ENCODE results near the gene MYO7A. TPM values are rescaled to one million over a fixed set of nuclear protein-coding genes. Genes with fewer than 3 reads are reported as not detected.

MYO7A gene
- total RNA-seq, 1 donor from 2014 or later, result 2.2 TPM

DNA sequence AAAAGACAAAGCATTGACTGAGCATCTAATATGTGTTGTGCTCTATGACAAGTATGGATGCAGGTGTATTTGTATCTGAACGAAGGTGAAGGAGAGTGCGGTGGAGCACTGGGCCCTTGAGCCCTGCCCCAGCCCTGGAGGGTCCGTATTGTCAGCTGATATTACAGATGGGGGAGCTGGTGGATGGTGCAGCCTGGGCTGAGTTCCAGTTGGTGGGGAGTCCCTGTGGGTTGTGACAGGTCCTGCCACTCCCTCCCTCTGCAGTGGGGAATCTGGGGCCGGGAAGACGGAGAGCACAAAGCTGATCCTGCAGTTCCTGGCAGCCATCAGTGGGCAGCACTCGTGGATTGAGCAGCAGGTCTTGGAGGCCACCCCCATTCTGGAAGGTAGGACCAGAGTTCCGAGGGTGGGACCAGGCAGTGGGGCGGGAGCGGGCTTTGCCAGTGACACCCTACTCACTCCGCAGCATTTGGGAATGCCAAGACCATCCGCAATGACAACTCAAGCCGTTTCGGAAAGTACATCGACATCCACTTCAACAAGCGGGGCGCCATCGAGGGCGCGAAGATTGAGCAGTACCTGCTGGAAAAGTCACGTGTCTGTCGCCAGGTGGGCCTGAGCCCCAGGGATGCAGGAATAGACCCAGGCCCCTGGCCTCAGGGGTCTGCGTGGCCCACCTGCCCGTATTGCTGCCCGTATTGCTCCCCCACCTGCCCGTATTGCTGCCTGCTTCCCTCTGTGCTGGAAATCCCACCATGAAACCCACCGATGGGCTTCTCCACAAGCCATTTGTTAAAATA lies 28.6 kb downstream of the MYO7A start:
- TF ChIP-seq CTCF (IDR thresholded peaks at IDR 0.05; ENCODE audit: unreplicated experiment), result no peak
- H3K27me3 Mint-ChIP-seq (ENCODE audit: low read depth), result peaks cover 7% of the 10 kb centered on the region
- H3K36me3 Mint-ChIP-seq, result no peaks in the 10 kb centered on the region

DNA sequence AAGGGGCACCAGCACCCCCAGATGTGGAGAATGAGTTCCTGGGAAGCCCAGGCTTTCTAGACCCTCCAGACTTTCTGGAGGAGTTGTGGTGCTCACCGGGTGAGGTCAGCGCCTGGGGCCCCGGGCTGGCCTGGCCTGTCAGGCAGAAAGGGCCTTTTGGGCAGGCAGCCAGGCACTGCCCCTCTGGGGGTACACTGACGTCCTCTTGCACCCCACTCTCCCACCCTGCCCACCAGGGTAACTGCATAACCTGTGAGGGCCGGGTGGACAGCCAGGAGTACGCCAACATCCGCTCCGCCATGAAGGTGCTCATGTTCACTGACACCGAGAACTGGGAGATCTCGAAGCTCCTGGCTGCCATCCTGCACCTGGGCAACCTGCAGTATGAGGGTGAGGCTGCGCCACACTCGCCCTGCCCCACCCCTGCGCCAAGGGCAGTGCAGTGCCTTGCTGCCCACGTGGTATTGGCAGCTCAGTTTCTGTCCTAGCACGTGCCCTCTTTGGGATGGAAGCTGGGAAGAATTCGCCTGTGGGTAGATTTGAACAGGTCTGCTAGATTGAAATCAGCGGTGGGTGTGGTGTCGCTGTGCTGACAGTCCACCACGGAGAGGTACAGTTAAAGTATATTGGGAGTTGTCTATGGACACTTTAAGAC lies 30.1 kb downstream of the MYO7A start:
- no peaks in the 10 kb centered on the region for H3K9me3 Mint-ChIP-seq
- TF ChIP-seq CTCF (IDR thresholded peaks at IDR 0.05; ENCODE audit: unreplicated experiment), result no peak
- peaks cover 7% of the 10 kb centered on the region for H3K27me3 Mint-ChIP-seq (ENCODE audit: low read depth)
- H3K27ac Mint-ChIP-seq, result no peak overlapping the region
- no peak overlapping the region for H3K4me3 Mint-ChIP-seq
- peaks cover under 1% of the 10 kb centered on the region for H3K4me1 Mint-ChIP-seq
- DNase-seq (ENCODE audit: low spot score in 2 of 2, unreplicated experiment in 2 of 2), result no peak
- no peaks in the 10 kb centered on the region for H3K36me3 Mint-ChIP-seq

More for the DNA sequence above, 28.6 kb downstream of the MYO7A start:
- H3K27ac Mint-ChIP-seq, result no peak overlapping the region
- H3K4me3 Mint-ChIP-seq, result no peak overlapping the region
- peaks cover 15% of the 10 kb centered on the region for H3K4me1 Mint-ChIP-seq
- DNase-seq (ENCODE audit: low spot score in 2 of 2, unreplicated experiment in 2 of 2), result no peak
- no peaks in the 10 kb centered on the region for H3K9me3 Mint-ChIP-seq

GRCh38 chr11:77159219-77159936 lies 31.3 kb downstream of the MYO7A start:
- Mint-ChIP-seq H3K4me1 (no peaks in the 10 kb centered on the region), H3K27me3 (ENCODE audit: low read depth) (peaks cover 7% of the 10 kb centered on the region), H3K4me3 (no peak overlapping the region), H3K9me3 (no peaks in the 10 kb centered on the region), H3K27ac (no peak overlapping the region), H3K36me3 (no peaks in the 10 kb centered on the region)
- TF ChIP-seq CTCF (IDR thresholded peaks at IDR 0.05; ENCODE audit: unreplicated experiment), result no peak
- no peak for DNase-seq (ENCODE audit: low spot score in 2 of 2, unreplicated experiment in 2 of 2)

GRCh38 chr11:77159937-77160495 lies 32.0 kb downstream of the MYO7A start:
- Mint-ChIP-seq H3K4me1 (no peaks in the 10 kb centered on the region), H3K4me3 (no peak overlapping the region), H3K9me3 (no peaks in the 10 kb centered on the region), H3K27me3 (ENCODE audit: low read depth) (peaks cover 7% of the 10 kb centered on the region), H3K27ac (no peak overlapping the region), H3K36me3 (no peaks in the 10 kb centered on the region)
- DNase-seq (ENCODE audit: low spot score in 2 of 2, unreplicated experiment in 2 of 2), result no peak
- no peak for TF ChIP-seq CTCF (IDR thresholded peaks at IDR 0.05; ENCODE audit: unreplicated experiment)

- DNase-seq (ENCODE audit: low spot score in 2 of 2, unreplicated experiment in 2 of 2), result no peak
- H3K27me3 Mint-ChIP-seq (ENCODE audit: low read depth), result peaks cover 7% of the 10 kb centered on the region
- no peak for TF ChIP-seq CTCF (IDR thresholded peaks at IDR 0.05; ENCODE audit: unreplicated experiment)
- no peaks in the 10 kb centered on the region for H3K9me3 Mint-ChIP-seq
- H3K27ac Mint-ChIP-seq, result no peak overlapping the region
- H3K4me3 Mint-ChIP-seq, result no peak overlapping the region
- H3K4me1 Mint-ChIP-seq, result no peaks in the 10 kb centered on the region
- no peaks in the 10 kb centered on the region for H3K36me3 Mint-ChIP-seq
Observed at GRCh38 chr11:77163271-77163670, 35.2 kb downstream of the MYO7A start.

Data from mesothelial cell of epicardium (in vitro differentiated cells).